GM18873 (cell line): ENCODE data around the gene MAPK1.
"Not testable (repeated sequence)": the region's sequence is repeated elsewhere in the genome, so short reads cannot be mapped to it uniquely, and the experiment has no call there.

Source experiments
- ATAC-seq: cut with Tn5 transposase; IDR thresholded peaks from one replicate; pipeline ENCODE4 v1.9.1; 2021; ENCODE audit warnings: mild to moderate bottlenecking, moderate library complexity, moderate number of reproducible peaks; ENCODE audit not compliant: unreplicated experiment, low FRiP score

The MAPK1 gene

DNA sequence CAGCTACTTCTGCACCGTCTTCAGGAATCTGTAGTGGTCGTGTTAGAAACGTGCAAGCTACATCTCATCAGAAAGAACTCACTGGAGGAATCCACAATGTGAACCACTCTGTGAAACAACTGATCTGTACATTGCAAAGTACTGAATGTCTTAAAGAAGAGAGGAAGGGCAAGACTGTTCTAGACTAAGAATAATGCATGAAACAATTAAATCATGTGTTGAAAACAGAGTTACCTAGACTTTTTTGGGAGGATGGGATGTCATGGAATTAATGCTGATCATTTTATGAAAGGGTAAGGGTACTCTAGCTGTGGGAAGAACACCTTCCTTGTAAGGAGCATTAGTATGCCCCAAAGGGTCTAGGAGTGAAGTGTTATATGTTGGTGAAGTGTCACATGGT lies 71.2 kb downstream of the MAPK1 start:
- no peak for ATAC-seq

DNA sequence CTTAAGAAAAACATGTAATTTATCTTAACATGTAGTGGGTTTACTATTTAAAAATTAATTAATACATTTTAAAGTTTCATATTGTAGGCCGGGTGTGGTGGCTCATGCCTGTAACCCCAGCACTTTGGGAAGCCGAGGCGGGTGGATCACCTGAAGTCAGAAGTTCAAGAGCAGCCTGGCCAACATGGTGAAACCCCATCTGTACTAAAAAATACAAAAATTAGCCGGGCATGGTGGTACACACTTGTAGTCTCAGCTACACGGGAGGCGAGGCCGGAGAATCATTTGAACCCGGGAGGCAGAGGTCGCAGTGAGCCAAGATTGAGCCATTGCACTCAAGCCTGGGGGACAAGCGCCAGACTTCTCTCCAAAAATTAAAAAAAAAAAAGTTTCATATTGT lies 73.7 kb downstream of the MAPK1 start:
- not testable (repeated sequence) for ATAC-seq

DNA sequence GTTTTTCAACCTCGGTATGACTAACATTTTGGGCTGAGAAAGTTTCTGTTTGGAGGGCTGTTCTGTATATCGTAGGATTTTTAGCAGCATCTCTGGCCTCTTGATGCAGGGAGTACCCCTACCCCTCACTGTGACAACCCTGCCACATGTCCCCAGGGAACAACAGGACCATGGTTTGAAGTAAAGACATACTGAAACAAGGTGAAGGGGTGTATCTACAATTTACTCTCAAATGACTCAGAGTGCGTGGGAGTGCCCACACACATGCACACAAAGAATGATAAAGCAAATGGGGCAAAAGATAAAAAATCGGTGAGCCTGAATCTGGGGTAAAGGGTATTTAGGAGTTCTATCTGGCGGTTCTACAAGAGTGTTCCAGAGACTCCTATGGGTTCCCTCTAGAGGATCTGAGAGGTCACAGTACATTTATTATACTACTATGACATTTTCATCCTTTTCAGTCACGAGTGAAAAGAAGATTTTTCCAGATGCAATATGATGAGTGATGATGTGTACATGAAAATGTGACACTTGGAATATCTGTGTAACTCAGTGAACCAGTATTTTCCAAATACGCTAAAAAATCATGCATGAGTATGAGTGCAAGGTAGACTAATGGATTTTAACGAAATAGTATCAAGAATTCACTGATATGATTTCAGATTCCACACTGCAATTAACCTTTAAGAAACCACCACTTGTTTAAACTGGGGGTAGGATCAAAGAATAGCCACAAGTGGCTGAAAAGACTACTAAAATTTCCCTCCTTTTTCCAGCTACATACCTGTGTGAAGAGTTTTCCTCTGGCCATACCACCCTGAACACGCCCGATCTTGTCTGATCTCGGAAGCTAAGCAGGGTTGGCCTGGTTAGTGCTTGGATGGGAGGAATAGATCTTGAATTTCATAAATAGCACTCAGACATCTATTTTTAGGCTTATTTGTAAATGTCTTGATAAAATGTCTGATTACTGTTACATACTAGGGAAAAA lies 75.5 kb downstream of the MAPK1 start:
- ATAC-seq: no peak

DNA sequence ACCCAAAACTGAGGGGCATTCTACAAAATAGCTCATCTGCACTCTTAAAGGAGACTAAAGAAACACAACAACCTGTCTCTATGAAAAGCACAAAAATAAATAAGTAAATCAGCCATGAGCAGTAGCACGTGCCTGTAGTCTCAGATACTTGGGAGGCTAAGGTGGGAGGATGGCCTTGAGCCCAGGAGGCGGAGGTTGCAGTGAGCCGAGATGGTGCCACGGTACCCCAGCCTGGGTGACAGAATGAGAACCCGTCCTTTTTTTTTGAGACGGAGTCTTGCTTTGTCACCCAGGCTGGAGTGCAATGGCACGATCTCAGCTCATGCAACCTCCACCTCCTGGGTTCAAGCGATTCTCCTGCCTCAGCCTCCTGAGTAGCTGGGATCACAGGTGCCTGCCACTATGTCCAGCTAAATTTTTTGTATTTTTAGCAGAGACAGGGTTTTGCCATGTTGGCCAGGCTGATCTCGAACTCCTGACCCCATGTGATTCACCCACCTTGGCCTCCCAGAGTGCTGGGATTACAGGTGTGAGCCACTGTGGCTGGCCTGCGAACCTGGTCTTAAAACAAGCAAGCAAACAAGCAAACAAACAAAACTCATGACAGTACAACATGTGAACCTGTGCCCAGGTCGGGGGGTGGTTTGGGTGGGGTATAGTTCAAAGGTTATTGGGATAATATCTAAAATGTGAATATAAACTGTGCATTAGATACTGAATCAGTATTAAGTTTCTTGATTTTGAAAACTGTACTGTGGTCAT lies 76.4 kb downstream of the MAPK1 start:
- not testable (repeated sequence) for ATAC-seq

DNA sequence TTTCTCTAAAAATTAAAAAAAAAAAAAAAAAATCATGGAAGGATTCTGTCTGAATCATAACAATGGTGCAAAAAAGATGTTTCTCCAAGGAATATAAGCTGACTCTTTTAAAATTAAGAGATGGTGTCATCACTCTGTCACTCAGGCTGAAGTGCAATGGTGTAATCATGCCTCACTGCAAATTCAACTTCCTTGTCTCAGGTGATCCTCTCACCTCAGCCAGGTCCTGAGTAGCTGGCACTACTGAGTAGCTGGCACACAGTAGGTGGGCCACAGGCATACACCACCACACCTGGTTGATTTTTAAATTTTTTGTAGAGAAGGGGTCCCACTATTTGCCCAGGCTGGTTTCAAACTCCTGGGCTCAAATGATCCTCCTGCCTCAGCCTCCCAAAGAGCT lies 77.1 kb downstream of the MAPK1 start:
- ATAC-seq: no peak

DNA sequence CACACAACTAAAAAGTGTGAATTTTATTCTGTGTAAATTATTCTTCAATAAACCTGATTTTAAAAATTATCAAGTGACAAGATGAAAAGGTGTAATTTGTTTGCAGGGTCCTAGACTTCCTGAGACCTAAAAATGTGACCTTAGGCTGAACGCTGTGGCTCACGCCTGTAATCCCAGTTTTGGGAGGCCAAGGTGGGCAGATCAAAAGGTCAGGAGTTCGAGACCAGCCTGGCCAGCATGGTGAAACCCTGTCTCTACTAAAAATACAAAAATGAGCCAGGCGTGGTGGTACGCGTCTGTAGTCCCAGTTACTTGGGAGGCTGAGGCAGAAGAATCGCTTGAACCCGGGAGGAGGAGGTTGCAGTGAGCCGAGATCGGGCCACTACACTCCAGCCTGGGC lies 79.9 kb downstream of the MAPK1 start:
- ATAC-seq: not testable (repeated sequence)

DNA sequence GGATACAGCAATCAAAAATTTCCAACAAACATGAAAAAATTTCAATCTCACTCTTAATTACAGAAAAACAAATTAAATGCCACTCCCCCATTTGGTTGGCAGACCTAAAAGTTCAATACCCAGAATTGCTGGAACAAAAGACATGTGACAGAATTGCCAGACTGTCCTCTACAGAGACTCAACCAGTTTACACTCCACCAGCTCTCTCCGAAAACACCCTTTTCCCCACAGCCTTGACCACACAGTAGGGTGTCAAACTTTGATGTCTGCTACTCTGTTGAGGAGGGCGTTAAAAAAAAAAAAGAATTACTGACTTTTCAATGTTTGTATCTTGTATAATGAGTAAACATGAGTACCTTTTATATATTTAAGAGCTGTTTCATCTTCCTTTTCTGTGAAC lies 87.2 kb downstream of the MAPK1 start:
- no peak for ATAC-seq

DNA sequence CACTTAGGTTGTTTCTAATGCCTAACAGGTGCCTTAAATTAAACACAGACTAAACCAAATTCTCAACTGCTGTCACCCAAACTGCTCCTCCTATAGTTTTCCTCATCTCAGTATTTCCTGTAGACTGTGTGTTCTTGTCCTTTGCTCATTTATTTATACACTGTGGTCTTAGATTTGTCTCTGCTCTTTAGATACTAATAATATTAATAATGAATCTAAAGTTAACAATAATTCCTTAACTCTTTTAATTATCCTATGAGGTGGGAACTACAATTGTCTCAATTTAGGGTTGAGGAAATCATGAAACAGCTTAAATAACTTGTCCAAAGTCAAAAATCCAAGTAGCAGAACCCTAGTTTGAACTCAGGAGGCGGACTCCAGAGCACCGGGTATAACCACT lies 88.0 kb downstream of the MAPK1 start:
- ATAC-seq: no peak

DNA sequence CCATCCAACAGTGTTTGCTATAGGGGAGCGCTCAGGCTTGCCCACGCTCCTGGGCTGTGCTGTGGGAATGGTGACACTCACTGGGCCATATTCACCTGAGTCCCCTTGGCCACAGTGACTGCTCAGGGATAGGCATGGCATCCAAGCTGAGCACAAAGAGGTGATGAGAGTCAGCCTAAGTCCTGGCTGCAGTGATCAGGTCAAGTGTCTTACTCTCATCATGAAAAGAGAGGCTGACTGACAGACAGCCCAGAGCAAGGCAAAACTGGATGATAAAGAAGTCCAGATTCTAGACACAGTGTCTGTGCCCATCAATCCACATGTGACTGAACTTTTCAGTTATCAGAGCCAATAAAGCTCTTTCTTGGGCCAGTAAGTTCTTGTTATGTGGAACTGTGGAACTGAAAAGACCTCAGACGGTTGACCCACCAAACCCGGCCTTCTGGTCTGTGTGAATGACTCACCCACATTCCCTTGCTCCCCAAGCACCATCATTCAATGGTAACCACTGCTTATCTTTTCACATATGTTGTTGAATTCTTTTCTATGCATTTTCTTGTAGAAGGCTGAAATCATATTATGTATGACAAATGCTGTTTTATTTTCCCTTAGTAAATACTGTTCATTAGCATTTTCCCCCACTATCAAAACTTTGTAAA lies 88.6 kb downstream of the MAPK1 start:
- no peak for ATAC-seq

DNA sequence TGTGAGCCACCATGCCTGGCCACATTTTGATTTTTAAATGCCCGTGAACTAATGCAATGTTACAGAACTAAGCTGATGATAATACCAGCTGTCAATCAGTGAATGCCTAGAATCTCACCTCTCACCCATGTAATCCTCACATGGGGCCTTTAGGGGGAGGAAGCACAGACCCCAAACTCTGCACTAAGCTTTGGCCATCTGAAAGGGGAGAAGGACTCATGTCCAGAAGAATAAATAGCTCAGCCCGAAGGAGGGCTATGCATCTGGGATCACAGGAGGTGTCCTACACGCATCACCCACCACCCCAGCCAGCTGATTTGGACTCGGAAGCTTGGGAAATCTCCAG lies 95.8 kb downstream of the MAPK1 start:
- ATAC-seq: no peak

DNA sequence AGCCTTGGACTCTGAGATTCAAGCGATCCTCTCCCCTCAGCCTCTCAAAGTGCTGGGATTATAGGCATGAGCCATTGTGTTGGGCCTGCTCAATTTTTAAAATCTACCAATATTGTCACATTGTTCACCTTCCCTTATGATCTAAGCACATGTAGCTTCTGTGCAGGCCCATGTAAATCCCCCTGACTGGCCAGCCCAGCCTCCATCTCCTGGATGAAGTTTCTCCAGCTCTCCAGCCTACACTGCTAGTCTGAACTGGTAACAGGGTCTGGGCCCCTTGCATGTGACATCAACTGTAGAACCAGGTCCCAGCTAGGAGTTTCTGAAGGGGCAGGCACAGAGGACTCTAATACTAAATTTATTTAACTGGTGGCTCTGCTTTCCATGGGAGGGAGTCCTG lies 99.0 kb downstream of the MAPK1 start:
- ATAC-seq: no peak

DNA sequence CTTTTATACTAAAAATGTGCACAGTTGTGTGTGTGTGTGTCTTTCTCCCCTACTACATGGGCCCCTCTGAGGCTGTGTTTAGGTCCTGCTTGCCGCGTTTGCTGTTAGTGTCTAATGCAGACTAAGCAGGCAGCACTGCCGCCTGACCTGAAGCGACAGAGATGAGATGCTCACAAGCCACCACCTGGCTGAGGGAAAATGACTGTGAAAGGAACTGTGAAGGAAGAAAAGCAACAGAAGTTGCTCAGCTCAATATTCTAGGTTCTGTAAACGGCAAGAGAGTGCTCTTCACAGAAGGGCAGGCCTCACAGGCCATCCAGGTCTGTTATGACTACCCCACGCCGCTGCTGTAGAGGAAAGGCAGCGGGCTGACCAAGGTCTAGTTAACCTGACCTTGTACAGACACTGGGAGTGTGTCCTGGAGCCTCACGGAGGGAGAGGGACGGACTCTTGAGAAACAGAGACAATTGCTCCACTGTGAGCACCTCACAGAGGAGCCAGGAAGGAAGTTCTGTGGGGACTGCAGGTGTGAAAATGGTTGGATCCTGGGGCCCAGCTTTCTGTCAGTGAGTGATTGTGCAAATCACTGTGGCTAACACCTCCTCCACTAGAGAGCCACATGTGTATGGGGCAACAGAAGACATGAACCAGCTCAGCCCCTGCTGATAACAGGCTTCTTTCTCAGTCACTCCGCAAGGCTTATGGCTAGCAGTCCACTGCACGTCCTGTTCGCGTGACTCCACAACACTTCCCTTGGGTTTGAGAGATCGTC lies 100.6 kb downstream of the MAPK1 start:
- no peak for ATAC-seq

DNA sequence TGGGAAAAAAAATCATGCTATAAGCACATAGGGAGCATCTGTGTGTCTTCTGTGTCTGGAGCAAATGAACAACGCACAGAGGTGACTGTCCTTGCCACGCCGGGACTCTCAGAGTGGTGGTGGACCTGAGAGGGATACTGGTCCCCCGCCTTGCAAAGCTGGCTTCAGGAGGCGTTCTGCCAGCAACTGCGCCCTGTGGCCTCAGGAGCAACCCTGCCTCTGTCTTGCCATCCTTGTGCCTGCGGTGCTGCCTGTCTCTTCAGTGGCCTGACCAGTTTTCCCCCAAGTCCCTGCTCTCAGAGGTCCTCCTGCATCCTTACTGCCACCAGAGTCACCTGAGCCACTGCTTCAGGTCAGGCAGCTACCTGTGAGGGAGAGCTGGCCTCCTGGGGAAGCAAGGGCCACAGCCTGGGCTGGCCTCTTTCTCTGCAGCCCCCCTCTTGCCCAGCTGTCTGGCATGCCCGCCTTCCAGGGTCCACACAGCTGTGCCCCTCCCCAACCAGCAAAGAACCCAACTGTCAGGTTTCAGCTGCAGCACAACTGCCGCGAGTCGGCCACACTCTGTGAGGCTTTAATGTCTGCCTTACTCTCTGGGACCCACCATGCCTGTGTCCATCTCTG lies 101.4 kb downstream of the MAPK1 start:
- ATAC-seq: no peak

DNA sequence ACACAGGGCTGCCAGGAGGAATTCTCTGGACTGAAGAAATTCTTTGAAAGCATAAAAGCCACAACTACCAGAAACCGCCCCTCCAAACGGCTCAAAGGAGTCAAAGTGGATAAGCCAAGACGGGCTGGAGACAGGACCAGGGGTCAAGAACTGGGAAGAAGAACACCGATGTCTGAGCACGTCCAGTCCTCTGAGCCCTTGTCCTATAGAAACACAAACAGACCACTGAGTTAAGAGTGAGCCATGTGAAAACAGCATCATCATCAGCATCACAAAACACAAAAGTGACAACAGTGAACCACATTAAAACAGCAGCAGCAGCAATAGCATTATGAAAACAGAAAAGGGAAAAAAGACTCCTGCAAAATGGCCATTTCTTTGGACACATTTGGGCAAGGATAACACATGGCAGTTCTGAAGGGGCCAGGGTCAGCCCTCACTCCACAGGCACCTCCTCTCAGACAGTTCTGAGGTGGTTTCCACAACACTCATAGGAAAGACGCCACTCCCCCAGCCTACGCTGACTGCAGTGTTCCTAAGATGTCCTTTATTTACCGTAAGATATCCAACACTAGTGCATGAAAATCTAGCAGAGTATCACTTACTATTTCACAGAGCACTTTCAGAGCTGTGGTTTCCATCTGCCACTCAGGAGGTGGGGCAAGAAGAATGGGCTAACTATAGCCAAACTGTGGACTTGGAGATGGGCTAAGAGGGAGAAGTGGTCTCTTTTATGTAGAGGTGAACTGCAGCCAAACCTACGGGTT lies 103.2 kb downstream of the MAPK1 start:
- ATAC-seq: no peak

DNA sequence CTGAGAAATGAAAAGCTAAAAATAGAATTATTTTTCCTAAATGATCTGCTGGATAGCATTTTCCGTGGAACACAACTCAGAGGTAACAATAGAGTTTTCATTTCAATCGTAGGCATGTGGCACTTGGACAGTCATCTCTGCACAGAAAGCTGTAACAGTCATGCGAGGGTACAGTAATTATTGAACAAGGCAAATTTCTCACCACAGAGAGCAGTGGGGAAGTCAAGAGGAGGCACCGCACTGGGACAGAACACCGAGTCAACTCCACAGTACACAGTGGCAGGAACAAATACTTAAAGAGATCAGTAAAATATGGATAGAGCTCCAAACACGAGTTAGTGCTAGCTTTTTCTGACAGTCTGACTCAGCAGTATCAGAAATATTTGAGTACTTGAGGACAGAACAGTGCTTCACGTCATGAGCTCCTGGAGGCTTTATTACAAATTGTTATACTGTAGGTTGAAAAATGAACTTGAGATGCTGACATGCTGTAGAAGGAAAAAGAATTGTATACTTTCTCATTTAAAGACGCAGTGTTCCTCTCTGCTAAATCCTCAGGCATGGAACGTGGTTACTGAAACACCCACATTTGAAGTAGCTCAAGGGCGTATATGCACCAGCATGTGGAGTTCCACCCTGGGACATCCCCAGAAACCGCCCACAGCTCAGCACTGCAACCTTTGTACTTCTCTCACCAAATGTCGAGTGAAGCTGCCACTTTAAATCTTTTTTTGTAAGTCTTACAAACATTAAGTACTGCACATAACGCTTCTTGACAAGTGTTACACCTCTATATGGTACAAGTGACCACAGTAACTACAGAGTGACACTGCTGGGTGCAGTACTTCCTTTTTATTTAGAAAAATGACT lies 104.5 kb downstream of the MAPK1 start:
- no peak for ATAC-seq

DNA sequence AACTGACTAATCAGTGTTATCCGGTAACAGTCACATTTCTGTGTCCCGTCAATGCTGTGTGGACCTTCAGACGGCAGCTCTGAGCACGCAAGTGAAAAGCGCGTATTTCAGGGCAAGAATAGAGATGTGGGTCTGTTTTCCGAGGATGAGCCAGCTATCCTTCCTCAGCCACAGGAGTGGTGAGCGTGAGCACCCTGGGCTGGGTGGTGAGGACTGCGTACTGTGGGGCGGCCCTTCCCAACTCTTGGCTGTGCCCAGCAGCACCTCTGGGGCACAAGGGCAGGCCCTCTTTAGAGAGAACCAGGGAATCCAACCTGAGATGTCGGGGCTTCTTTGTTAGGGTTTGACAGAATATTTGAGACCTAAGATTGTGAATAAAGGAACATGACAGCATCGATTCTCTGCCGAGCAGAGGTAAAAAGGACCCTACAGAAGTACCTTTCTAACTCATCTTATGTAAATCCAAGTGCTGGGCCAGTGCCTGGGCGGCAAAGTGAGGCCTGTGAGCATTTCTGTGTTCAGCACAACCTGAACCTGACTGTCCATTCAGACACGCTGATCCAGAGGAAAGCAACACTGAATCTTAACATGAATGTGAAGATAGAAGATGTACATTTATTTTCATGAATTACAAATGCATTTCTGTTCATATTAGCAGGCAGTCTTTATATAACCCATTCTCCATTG lies 105.3 kb downstream of the MAPK1 start:
- ATAC-seq: no peak

DNA sequence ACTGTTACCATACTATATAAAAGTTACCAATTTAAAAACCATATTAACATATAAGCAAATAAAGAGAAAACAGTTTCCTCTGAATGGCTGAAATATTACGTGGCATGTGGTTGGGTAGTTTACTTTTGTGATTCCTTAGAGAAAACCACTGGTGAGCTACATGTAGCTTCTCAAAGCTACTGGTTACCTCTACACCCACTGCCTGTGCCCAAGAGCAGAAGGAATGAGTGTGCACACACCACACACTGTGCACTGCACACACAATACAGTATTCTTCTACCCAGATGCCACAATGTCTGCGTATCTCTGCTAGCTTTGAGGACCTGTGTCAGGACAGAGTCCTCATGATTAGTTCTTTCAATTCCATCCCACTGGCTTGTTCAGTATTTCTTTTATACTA lies 106.4 kb downstream of the MAPK1 start:
- ATAC-seq: no peak

DNA sequence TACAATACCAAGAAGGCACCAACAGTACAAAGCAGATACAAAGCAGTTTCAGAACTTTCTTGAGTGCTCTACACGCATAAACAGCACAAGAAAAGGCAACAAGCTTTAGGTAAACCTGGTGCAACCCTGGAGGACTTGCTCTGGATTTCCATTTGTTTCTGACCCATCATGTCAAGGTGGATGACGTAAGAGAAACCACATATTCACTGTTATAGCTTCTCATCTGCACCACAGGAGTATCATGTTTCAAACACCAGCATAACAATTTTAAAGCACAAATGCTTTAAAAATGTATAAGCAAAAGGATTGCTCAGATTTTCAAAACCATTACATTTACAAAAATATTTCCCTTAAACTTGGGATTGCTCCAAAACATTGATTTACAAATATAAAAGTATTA lies 106.8 kb downstream of the MAPK1 start:
- no peak for ATAC-seq
